ENCODE data around the gene KRT74. TPM values are rescaled to one million over a fixed set of nuclear protein-coding genes. Genes with fewer than 3 reads are reported as not detected.

The KRT74 gene
- total RNA-seq, 1 experiment from 2014 or later, result not detected

DNA sequence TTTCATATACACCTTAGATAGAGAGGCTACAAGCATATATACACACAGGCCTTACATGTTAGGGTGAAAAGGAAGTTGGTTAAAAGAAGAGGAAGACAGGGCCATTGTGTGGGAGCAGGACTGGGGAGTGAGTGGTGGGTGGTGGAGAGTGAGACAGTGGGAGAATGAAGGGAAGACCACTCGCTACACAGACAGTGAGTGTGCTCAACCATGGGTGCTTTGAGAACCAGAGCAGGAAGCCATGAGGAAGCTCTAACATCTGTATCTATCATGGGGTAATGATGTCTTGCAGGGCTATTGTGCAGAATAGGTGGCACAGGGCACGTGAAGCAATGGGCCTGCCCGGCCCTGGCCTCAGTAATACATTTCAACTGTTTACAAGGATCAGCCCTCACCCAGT lies 11.4 kb upstream of the KRT74 start:
- H3K27me3 ChIP-seq (replicated peaks; ENCODE audit: control insufficient read depth, insufficient read depth, low read length), result no peaks in the 10 kb centered on the region
- POLR2A ChIA-PET, result no interaction called here
- TF ChIP-seq CTCF (IDR thresholded peaks at IDR 0.05; ENCODE audit: insufficient read depth in 1 of 2, low read depth in 1 of 2, low read length in 1 of 2, severe bottlenecking in 1 of 2, unreplicated experiment in 1 of 2), result no peak
- BruUV-seq (replicated peaks), result no TSS peak
- Mint-ChIP-seq H3K4me1 (ENCODE audit: low read depth, unreplicated experiment) (no peaks in the 10 kb centered on the region), H3K4me3 (ENCODE audit: unreplicated experiment) (no peak overlapping the region), H3K27ac (ENCODE audit: unreplicated experiment) (no peak overlapping the region), H3K27me3 (ENCODE audit: insufficient read depth, unreplicated experiment) (peaks cover 4% of the 10 kb centered on the region), H3K9me3 (ENCODE audit: unreplicated experiment) (no peaks in the 10 kb centered on the region), H3K36me3 (ENCODE audit: insufficient read depth, unreplicated experiment) (no peaks in the 10 kb centered on the region)
- H3K4me1 ChIP-seq, result peaks cover 11% of the 10 kb centered on the region; the same call in 1 of the 2 replicates
- no peak for DNase-seq
- intact Hi-C loops (cut with micrococcal nuclease; ENCODE audit: unreplicated experiment), result no loop called here
- H3K9me3 ChIP-seq, result no peaks in the 10 kb centered on the region
- no peak overlapping the region for H3K4me3 ChIP-seq (ENCODE audit: low read depth, low read length)
- CTCF ChIA-PET, result no interaction called here
- no peaks in the 10 kb centered on the region for H3K36me3 ChIP-seq (ENCODE audit: control insufficient read depth, insufficient read depth, low read length)

- CTCF ChIA-PET, result interaction anchor here (0.5 to 1.1 kb wide), 2 partner anchors 281 to 295 kb away, joined by 3 to 4 read pairs; no protein-coding TSS in a partner anchor
- intact Hi-C loops (cut with micrococcal nuclease; ENCODE audit: unreplicated experiment), result no loop called here
- POLR2A ChIA-PET, result no interaction called here
- Histone ChIP-seq H3K4me1 (peaks cover 11% of the 10 kb centered on the region; the same call in 1 of the 2 replicates), H3K4me3 (ENCODE audit: low read depth, low read length) (no peak overlapping the region), H3K27me3 (replicated peaks; ENCODE audit: control insufficient read depth, insufficient read depth, low read length) (no peaks in the 10 kb centered on the region), H3K36me3 (ENCODE audit: control insufficient read depth, insufficient read depth, low read length) (no peaks in the 10 kb centered on the region), H3K9me3 (no peaks in the 10 kb centered on the region)
- Mint-ChIP-seq H3K27ac (ENCODE audit: unreplicated experiment) (no peak overlapping the region), H3K36me3 (ENCODE audit: insufficient read depth, unreplicated experiment) (no peaks in the 10 kb centered on the region), H3K4me1 (ENCODE audit: low read depth, unreplicated experiment) (no peaks in the 10 kb centered on the region), H3K4me3 (ENCODE audit: unreplicated experiment) (no peak overlapping the region), H3K27me3 (ENCODE audit: insufficient read depth, unreplicated experiment) (peaks cover 4% of the 10 kb centered on the region), H3K9me3 (ENCODE audit: unreplicated experiment) (no peaks in the 10 kb centered on the region)
- DNase-seq, result peak in 1 of 2 experiments; percentile 12
- BruUV-seq (replicated peaks), result no TSS peak
- no peak for TF ChIP-seq CTCF (IDR thresholded peaks at IDR 0.05; ENCODE audit: insufficient read depth in 1 of 2, low read depth in 1 of 2, low read length in 1 of 2, severe bottlenecking in 1 of 2, unreplicated experiment in 1 of 2)
Measured at GRCh38 chr12:52584156-52584682, 10.6 kb upstream of the KRT74 start.

- POLR2A ChIA-PET, result no interaction called here
Measured at GRCh38 chr12:52582971-52583456, 9.4 kb upstream of the KRT74 start.

More at GRCh38 chr12:52582971-52583456, 9.4 kb upstream of the KRT74 start:
- CTCF ChIA-PET, result interaction anchor here (1.1 to 1.5 kb wide), 2 partner anchors 282 to 297 kb away, joined by 4 to 5 read pairs; no protein-coding TSS in a partner anchor
- no peaks in the 10 kb centered on the region for H3K4me1 Mint-ChIP-seq (ENCODE audit: low read depth, unreplicated experiment)
- no peaks in the 10 kb centered on the region for H3K9me3 ChIP-seq
- H3K4me1 ChIP-seq, result peaks cover 11% of the 10 kb centered on the region; the same call in 1 of the 2 replicates
- TF ChIP-seq CTCF (IDR thresholded peaks at IDR 0.05; ENCODE audit: insufficient read depth in 1 of 2, low read depth in 1 of 2, low read length in 1 of 2, severe bottlenecking in 1 of 2, unreplicated experiment in 1 of 2), result peak; percentile 62 to 75
- peaks cover 4% of the 10 kb centered on the region for H3K27me3 Mint-ChIP-seq (ENCODE audit: insufficient read depth, unreplicated experiment)
- H3K27ac Mint-ChIP-seq (ENCODE audit: unreplicated experiment), result no peak overlapping the region
- no peak overlapping the region for H3K4me3 ChIP-seq (ENCODE audit: low read depth, low read length)
- no peaks in the 10 kb centered on the region for H3K36me3 ChIP-seq (ENCODE audit: control insufficient read depth, insufficient read depth, low read length)
- no TSS peak for BruUV-seq (replicated peaks)
- H3K27me3 ChIP-seq (replicated peaks; ENCODE audit: control insufficient read depth, insufficient read depth, low read length), result no peaks in the 10 kb centered on the region
- intact Hi-C loops (cut with micrococcal nuclease; ENCODE audit: unreplicated experiment), result loop anchor here (1.0 kb wide), 2 partner anchors 282 to 297 kb away; no protein-coding TSS in a partner anchor
- H3K36me3 Mint-ChIP-seq (ENCODE audit: insufficient read depth, unreplicated experiment), result no peaks in the 10 kb centered on the region
- DNase-seq, result peak; percentile 60 to 74
- H3K9me3 Mint-ChIP-seq (ENCODE audit: unreplicated experiment), result no peaks in the 10 kb centered on the region
- H3K4me3 Mint-ChIP-seq (ENCODE audit: unreplicated experiment), result no peak overlapping the region

Measured in Caco-2 (cell line).